GM19463 (cell line): ENCODE measurements around the gene TECRL.

Experiments used
- ATAC-seq: cut with Tn5 transposase; IDR thresholded peaks from one replicate; pipeline ENCODE4 v1.9.1; 2021; ENCODE audit warnings: mild to moderate bottlenecking, moderate library complexity; ENCODE audit not compliant: unreplicated experiment

TECRL gene, protein sequence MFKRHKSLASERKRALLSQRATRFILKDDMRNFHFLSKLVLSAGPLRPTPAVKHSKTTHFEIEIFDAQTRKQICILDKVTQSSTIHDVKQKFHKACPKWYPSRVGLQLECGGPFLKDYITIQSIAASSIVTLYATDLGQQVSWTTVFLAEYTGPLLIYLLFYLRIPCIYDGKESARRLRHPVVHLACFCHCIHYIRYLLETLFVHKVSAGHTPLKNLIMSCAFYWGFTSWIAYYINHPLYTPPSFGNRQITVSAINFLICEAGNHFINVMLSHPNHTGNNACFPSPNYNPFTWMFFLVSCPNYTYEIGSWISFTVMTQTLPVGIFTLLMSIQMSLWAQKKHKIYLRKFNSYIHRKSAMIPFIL

GRCh38 chr4:64409300-64409699, at the start of gene TECRL:
Gene TECRL, minus strand, starts transcription at chr4:64409450. Its CDS starts 99 bp downstream, at chr4:64409351.
- ATAC-seq: no peak

DNA sequence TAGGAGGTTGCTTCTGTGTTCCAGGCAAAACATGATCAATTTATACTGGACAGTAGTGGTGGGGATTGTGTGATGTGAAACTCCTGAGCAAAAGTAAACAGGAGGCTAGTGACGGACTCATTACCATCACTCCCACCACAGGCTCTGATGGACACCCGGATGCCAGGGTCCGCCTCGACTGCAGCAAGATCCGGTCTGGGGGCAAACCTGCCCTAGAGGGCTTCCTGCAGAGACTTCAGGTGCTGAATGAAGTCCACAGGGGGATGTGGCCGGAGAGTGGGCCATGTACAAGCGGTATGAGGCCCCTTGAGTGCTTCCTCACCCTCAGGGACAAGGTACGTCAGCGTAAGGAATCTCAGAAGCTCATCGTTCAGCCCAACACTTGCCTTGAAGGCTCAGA, 23.4 kb upstream of the TECRL start:
- ATAC-seq: no peak

DNA sequence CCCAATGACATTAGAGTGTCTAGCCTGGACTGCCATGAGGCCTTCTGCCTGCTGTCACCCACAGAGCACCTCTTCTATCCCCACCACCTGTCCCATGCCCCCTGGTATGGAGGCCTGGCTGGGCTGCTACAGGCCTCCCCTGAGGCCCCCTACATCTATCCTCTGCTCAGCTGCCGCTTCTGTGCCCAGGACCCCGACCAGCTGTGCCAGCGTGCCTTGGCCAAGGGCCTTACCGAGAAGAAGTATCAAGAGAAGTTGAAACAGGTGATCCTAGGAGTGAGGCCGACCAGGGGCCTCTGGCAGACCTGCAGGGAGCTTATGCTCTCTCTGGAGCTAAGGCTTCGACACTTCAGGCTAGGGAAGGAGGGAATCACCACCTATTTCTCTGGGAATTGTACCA, 21.7 kb upstream of the TECRL start:
- no peak for ATAC-seq

DNA sequence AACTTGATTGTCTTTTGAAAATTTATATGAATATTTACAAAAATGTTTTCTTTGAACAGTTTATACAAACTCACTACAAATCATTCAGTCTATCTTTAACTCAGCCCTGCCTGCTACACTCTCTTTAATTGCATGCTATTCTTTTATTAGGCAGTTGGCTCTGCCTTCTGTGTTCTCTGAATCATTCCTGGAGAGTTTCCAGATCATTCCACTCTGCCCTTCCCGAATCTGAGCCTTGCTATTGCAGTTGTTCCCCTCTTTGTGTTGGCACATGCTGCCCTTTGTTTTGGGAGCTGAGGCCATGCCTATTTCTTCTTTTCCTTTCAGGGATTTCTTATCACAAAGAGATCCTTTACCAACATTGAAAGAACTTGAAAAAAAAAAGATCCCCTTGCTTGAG, 8.7 kb upstream of the TECRL start:
- no peak for ATAC-seq

DNA sequence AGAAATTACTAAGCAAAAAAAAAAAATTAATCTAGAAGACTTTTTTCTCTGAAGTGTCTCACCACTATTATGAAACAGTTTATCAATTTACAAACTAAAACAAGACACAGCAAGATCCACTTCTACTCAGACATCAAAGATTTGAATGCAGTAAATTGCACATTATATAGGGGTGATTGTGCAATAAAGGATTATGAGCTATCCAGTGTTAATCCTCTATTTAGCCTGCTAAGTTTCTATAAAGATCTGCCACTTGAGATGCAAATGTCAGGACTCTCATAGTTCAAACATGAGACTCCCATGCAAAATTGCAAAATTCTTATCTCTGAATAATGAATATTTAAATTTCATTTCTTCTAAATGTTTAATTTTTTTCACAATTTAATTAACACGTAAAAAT, 2.2 kb downstream of the TECRL start:
- no peak for ATAC-seq

DNA sequence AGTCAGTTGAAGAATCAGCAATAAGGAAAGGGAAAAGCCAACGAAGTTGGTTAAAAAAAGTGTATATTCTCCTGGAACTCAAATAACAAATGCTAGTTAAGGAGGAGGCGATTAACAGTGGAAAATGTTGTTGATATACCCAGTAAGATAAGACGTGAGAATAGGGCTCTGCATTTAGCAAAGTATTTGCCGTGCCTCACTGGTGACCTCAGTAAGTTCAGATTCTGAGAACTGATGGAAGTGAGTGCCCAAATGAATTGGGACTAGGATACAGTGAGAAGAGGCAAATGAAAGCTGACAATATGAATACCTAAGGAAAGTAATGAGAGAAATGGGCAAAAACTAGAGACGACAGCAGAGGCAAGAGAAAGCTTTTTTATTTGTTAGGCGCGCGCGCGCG, 3.5 kb downstream of the TECRL start:
- ATAC-seq: no peak

DNA sequence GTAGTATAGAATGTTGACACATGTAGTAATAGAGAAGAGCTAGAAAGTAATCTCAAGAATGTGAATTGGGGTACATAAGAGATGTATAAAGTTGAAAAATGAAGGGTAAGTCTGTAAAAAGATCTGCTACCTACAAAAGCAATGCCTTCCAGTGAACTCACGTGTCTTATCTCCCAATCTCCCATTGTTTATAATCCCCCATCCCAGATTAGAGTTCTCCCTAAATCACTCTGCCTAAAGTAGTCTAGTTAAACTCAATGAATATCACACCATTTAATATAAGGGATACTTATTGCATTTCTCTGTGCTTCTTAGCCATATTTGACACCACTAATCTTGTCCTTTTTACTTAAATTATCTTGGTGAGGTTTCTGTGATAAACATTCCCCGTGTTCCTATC, 6.6 kb downstream of the TECRL start:
- ATAC-seq: no peak

DNA sequence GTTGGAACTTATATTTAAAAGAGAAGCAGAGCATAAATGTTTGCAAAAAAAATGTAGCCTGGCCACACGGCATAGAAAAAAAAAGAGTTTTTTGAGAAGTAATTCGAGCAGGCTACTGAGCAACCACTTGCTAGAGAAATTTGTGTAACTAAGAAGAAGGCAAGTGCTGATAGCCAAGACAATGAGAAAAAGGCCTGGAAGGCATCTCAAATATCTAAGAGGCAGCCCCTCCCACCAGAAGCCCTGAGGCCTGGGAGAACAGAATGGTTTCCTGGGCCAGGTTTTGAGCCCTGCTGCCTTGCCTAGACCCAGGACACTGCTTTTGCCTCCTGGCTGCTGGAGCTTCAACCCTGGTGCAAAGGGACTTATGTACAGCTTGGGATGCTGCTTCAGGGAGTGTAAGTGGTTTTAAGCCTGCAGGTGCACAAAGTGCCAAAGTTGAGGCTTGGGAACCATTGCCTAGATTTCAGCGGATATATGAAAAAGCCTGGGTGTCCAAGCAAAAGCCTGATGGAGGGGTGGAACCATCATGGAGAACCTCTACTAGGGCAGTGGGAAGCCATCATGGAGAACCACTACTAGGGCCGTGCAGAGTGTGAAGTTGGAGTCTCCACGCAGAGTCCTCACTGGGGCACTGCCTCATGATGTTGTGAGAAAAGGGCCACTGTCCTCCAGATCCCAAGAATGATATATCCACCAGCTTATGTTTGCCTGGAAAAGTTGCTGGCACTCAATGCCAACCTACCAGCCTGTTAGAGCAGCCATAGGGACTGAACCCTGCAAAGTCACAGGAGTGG, 9.7 kb downstream of the TECRL start:
- no peak for ATAC-seq

DNA sequence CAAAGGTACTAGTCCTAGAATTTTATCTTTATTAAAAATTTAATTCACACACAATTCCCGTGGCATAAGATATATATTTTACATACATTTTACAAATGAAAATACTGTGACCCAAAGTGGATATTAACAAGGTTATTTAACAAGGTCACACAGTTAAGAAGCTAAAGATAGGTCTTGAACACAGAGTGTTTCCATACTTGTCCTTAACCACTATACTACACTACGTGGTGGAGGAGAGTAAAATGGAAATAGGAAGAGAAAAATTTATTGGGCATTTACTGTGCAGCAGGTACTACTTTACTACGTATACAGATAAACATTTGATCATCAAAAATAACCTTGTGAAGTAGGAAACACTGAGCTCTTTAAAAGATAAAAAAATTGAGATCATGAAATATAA, 14.8 kb downstream of the TECRL start:
- ATAC-seq: no peak

- no peak for ATAC-seq
Measured at GRCh38 chr4:64388252-64388651, 21.0 kb downstream of the TECRL start.

DNA sequence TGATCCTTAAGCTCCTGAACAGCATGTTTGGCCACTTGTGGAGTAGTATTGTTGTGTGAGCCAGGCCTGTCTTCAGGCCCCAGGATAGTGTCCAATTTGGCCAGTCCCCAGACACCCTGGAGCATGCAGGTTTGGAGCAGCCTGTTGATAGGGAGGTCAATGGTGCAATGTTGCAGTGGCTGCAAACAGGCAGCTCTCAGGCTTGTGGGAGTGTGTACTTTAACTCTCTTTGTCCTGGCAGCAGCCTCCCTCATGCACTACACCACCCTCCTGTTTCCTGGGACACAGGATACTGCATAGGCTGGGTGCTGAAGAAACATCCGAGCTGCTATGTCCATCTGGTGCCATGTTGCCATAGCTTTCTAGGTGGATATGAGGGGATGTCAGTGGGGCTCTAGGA, 24.0 kb downstream of the TECRL start:
- no peak for ATAC-seq

GRCh38 chr4:64384237-64385203, 24.7 kb downstream of the TECRL start:
- no peak for ATAC-seq

DNA sequence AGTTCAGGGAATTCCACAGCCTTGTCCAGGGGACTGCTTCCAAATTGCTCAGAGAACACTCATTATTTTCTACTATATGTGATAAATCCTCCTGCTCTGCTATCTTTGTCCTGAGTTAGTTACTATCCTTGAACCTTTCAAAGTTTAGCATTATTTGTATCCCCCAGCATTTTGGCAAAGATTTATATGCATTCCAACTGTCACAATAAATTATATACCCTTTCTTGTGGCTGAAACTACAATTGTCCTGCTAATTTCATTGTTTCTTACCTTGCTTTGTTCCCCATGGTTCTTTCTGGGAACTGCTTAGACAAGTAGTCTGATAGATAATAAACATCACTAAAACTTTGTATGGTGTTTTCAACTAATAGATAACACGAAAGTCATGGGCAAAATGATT, 40.5 kb downstream of the TECRL start:
- ATAC-seq: no peak

- ATAC-seq: no peak
Measured at GRCh38 chr4:64361399-64361740, 47.9 kb downstream of the TECRL start.

GRCh38 chr4:64360664-64361398, 48.4 kb downstream of the TECRL start:
- ATAC-seq: no peak

GRCh38 chr4:64359489-64359888, 49.8 kb downstream of the TECRL start:
- ATAC-seq: no peak

DNA sequence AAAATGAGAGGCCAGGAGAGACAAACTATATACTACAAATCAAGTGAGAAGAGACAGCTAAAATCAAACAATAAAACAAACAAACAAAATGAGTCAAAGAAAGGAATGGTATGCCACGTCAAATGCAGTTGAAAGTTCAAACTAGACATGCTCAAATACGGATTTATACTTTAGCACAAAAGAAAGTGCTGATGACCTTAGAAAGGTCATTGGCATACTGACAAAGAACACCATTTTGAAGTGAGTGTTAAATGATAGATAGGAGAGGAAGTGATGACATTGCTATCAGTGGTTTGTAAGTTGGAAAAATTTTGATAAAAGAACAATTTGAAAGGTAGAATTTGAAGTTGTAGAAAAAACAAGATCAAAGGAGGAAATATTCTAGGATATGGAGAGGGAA, 55.3 kb downstream of the TECRL start:
- ATAC-seq: no peak

GRCh38 chr4:64341711-64342110, 67.5 kb downstream of the TECRL start:
- no peak for ATAC-seq

GRCh38 chr4:64340218-64341110, 68.8 kb downstream of the TECRL start:
- no peak for ATAC-seq

DNA sequence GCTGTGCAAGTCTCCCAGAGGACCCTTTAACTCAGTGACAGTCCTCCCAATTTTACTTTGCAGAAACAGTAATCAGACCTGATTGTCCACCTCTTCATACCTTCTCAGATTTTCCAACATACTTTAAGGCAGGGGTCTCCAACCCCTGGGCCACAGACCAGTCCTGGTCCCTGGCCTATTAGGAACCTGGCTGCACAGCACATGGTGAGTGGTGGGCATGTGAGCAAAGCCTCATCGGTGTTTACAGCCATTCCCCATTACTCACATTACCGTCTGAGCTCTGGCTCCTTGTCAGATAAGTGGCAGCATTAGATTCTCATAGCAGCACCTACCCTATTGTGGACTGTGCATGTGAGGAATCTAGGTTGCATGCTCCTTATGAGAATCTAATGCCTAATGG, 74.3 kb downstream of the TECRL start:
- no peak for ATAC-seq
